AG10803 (cell line): ENCODE results near the gene ZNRF2.

Source experiments
- DNase-seq: peaks from one replicate; pipeline ENCODE4 v3.0.0; 2010; ENCODE audit warnings: low read depth
- H3K4me3 ChIP-seq: 2 replicates; pipeline ENCODE4 v1.5.1; 2011; ENCODE audit warnings: mild to moderate bottlenecking, low read length, control low read depth
- TF ChIP-seq, protein P1 (sequence below): conservative IDR thresholded peaks from 2 replicates; pipeline ENCODE4 v1.5.1; 2011; ENCODE audit warnings: mild to moderate bottlenecking, low read length, control low read depth, inconsistent platforms

ZNRF2 gene

DNA sequence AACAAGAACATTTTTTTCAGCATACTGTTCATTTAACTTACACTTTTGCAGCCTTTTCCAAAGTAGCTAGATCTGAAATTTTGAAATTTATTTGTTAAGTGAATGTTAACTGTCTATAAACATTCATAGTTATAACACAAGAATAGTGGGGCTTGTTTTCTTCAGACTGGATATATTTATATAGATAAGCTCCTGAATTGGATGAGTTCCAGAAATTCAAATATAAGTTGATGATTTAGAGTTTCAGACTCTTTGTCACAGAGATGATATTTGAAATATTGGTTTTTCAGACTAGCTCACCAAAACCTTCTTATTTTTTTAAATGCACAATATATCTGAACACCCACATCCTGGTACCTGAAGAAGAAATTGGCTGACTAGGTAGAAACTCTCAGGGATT, 44.0 kb downstream of the ZNRF2 start:
- TF ChIP-seq, protein P1, sequence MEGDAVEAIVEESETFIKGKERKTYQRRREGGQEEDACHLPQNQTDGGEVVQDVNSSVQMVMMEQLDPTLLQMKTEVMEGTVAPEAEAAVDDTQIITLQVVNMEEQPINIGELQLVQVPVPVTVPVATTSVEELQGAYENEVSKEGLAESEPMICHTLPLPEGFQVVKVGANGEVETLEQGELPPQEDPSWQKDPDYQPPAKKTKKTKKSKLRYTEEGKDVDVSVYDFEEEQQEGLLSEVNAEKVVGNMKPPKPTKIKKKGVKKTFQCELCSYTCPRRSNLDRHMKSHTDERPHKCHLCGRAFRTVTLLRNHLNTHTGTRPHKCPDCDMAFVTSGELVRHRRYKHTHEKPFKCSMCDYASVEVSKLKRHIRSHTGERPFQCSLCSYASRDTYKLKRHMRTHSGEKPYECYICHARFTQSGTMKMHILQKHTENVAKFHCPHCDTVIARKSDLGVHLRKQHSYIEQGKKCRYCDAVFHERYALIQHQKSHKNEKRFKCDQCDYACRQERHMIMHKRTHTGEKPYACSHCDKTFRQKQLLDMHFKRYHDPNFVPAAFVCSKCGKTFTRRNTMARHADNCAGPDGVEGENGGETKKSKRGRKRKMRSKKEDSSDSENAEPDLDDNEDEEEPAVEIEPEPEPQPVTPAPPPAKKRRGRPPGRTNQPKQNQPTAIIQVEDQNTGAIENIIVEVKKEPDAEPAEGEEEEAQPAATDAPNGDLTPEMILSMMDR: no peak
- no peak for DNase-seq
- no peak overlapping the region for H3K4me3 ChIP-seq

DNA sequence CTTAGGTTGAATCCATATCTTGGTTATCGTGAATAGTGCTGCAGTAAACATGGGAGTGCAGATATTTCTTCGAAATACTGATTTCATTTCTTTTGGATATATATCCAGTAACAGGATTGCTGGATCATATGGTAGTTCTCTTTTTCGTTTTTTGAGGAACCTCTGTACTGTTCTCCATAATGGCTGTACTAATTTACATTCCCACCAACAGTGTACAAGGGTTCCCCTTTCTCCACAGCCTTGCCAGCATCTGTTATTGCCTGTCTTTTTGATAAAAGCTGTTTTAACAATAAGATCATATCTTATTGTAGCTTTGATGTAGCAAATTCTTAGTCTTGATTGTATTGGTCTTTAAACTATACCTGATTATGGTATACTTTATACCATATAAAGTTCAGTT, 45.3 kb downstream of the ZNRF2 start:
- no peak for DNase-seq
- no peak overlapping the region for H3K4me3 ChIP-seq
- TF ChIP-seq, protein P1: no peak

DNA sequence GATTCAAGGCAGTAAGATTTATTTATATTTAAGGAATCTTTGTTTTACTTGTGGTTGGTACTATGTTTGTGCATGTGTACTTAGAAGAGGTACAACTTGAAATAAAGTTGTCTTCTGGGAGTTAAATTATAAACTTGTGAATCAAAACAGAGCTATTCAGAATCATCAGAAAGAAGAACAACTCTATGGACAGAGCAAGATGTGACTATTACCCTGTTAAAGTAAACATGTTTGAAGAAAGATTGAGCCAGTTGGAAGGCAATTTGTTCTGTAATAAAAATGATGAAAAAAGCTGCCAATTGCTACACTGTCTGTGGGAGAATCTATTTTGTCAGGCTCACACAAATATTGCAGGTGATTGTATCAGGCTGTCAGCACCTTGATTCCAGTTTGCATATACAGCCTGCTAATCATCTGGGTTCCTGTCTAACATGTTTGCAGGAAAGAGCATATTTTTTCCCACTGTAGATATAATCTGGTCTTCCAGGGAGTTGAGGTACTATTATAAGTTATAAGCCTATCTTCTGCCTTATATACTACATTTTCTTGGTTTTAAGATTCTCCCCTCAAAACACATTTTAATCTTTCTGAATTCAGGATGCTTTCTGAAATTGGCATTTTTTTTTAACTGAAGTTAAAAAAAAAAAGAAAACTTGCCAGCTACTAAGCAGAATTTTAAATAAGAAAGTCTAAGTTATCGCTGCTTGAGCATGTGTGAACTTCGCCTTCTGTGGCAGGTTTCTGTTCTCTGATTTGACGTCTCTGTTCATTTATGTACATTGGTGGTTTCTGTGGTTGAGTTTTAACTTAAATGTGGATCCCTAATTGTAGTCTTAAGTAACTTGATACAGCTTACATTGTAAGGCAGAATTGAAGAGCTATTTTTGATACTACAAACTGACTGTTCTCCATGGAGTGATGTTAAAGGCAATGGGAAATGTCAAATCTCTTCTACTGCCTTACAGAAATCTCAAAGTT, 46.0 kb downstream of the ZNRF2 start:
- DNase-seq: no peak
- TF ChIP-seq, protein P1: no peak
- no peak overlapping the region for H3K4me3 ChIP-seq

DNA sequence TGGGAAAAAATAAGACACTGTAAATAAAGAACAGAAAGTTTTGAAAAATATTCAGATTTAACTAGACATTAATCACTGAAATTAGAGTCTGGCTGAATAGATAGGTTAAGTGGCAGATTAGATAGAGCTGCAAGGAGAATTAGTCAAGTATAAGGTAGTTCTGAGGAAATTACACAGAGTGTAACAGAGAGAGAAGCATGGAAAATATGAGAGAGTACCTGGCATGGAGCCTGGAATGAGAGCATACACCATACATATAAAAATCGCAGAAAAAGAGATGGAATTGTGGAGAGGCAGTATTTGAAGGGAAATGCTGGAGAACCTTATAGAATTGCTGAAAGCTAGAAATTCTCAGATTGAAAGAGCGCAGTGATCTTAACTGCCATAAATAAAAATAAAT, 46.9 kb downstream of the ZNRF2 start:
- DNase-seq: no peak
- no peak overlapping the region for H3K4me3 ChIP-seq
- TF ChIP-seq, protein P1: no peak

DNA sequence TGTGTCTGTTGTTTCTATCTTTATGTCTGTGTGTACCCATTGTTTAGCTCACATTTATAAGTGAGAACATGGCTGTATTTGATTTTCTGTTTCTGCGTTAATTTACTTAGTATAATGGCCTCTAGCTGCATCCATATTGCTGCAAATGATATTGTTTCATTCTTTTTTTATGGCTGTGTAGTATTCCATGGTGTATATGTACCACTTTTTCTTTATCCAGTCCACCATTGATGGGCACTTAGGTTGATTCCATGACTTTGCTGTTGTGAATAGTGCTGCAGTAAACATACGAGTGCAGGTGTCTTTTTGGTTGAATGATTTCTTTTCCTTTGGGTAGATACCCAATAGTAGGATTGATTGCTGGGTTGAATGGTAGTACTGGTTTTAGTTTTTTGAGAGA, 48.2 kb downstream of the ZNRF2 start:
- TF ChIP-seq, protein P1: no peak
- H3K4me3 ChIP-seq: no peak overlapping the region
- DNase-seq: no peak

DNA sequence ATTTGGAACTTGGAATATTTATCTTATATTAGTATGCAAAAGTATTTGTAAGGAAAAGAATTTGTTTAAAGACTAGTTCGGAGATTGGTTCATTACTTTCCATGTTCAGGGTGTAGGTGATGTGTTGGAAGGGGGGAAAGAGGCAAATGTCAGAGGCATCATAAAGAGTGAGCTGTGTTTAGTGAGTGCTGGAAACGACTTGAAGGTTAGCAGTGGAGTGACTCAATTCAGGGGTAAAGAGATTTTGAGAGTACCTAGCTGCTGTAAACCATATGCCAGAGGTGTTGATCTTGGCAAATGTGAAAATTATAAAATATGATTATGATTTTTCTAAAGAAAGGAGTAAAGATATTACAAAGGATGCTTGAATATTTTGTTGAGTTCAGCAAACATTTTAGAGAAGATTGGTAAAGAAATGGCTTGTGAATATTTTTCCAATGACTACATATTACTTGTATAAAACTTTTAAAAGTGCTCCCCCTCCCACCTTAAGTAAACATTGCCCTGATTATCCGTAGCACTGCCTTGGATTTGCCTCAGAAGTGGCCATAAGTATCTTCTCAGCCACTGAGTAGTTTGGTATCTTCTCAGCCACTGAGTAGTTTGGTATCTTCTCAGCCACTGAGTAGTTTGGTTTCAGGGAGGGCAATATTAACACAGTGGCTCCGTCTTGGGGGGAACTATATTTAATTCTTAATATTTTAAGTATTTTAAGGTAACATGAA, 51.5 kb downstream of the ZNRF2 start:
- no peak overlapping the region for H3K4me3 ChIP-seq
- TF ChIP-seq, protein P1: no peak
- no peak for DNase-seq
